ENCODE measurements around the gene TEAD1.

- TF ChIP-seq CTCF (IDR thresholded peaks at IDR 0.05; ENCODE audit: poor library complexity, severe bottlenecking) (no peak), EZH2 (IDR thresholded peaks at IDR 0.05; ENCODE audit: borderline replicate concordance, insufficient read depth, low read length, poor library complexity, severe bottlenecking) (no peak), SMC3 (conservative IDR thresholded peaks at IDR 0.05; ENCODE audit: poor library complexity) (no peak), MXI1 (conservative IDR thresholded peaks at IDR 0.05; ENCODE audit: poor library complexity, severe bottlenecking) (no peak), RAD21 (conservative IDR thresholded peaks at IDR 0.05) (no peak)
Measured at GRCh38 chr11:12679471-12679870, 5.2 kb downstream of the TEAD1 start.

All from neural cell (in vitro differentiated cells).